OCI-LY1 (cell line): ENCODE data around the gene GPR179.

Experiments used
- H2AFZ ChIP-seq: fragments of 200-600 bp; sonication (generic), shearing (Covaris generic); 2 replicates; pipeline ENCODE4 v1.6.0; 2014; ENCODE audit warnings: antibody characterized with exemption, mild to moderate bottlenecking, low read length
- H3F3A ChIP-seq: fragments of 200-600 bp; sonication (generic), shearing (Covaris generic); 2 replicates; pipeline ENCODE4 v1.6.0; 2014; ENCODE audit warnings: mild to moderate bottlenecking, antibody characterized with exemption, low read length, moderate library complexity; ENCODE audit not compliant: insufficient read depth
- H3K27ac ChIP-seq: fragments of 200-600 bp; sonication (generic); 2 replicates; pipeline ENCODE4 v1.5.1; 2014; ENCODE audit warnings: low read length, mixed run types, mild to moderate bottlenecking, low read depth; ENCODE audit not compliant: poor library complexity, severe bottlenecking
- H3K27me3 ChIP-seq: fragments of 200-600 bp; sonication (generic); 2 replicates; pipeline ENCODE4 v1.6.0; 2014; ENCODE audit warnings: antibody characterized with exemption, mild to moderate bottlenecking, low read length, moderate library complexity; ENCODE audit not compliant: insufficient read depth
- H3K36me3 ChIP-seq: fragments of 200-600 bp; sonication (generic); 2 replicates; pipeline ENCODE4 v1.6.1; 2014; ENCODE audit warnings: mild to moderate bottlenecking, antibody characterized with exemption, low read length, moderate library complexity, mixed read lengths; ENCODE audit not compliant: insufficient read depth
- H3K4me1 ChIP-seq: fragments of 200-600 bp; sonication (generic); 2 replicates; pipeline ENCODE4 v1.5.1; 2014; ENCODE audit warnings: mild to moderate bottlenecking, low read length, moderate library complexity; ENCODE audit not compliant: insufficient read depth, severe bottlenecking
- H3K4me2 ChIP-seq: fragments of 200-600 bp; sonication (generic), shearing (Covaris generic); 2 replicates; pipeline ENCODE4 v1.6.1; 2014; ENCODE audit warnings: low read length
- H3K4me3 ChIP-seq: fragments of 200-600 bp; sonication (generic); 2 replicates; pipeline ENCODE4 v1.5.1; 2014; ENCODE audit warnings: low read length, low read depth, mild to moderate bottlenecking, mixed read lengths; ENCODE audit not compliant: poor library complexity, severe bottlenecking
- H3K79me2 ChIP-seq: fragments of 200-600 bp; shearing (Covaris generic); 2 replicates; pipeline ENCODE4 v1.6.1; 2016; ENCODE audit warnings: mixed run types, low read length, mixed read lengths; ENCODE audit not compliant: insufficient read depth
- H3K9ac ChIP-seq: fragments of 200-600 bp; sonication (generic), shearing (Covaris generic); 2 replicates; pipeline ENCODE4 v1.6.1; 2014; ENCODE audit warnings: mild to moderate bottlenecking, low read length, mixed read lengths
- H3K9me2 ChIP-seq: fragments of 200-600 bp; sonication (generic), shearing (Covaris generic); 2 replicates; pipeline ENCODE4 v1.6.1; 2014; ENCODE audit warnings: low read depth, mild to moderate bottlenecking, low read length, mixed read lengths
- H3K9me3 ChIP-seq: fragments of 200-600 bp; shearing (Covaris generic); 2 replicates; pipeline ENCODE4 v1.6.1; 2014; ENCODE audit warnings: low read length, mixed read lengths
- H4K20me1 ChIP-seq: fragments of 200-600 bp; sonication (generic), shearing (Covaris generic); 2 replicates; pipeline ENCODE4 v1.6.0; 2016; ENCODE audit warnings: mild to moderate bottlenecking, low read length; ENCODE audit not compliant: insufficient read depth
- EZH2 ChIP-seq: fragments of 200-600 bp; sonication (generic), shearing (Covaris generic); IDR thresholded peaks from 2 replicates; pipeline ENCODE4 v1.8.0; 2017; ENCODE audit warnings: borderline replicate concordance, mixed run types, mild to moderate bottlenecking, antibody characterized with exemption, low read length, moderate library complexity, mixed read lengths
- TF ChIP-seq, protein P1 (sequence below): fragments of 200-600 bp; sonication (generic), shearing (Covaris generic); IDR thresholded peaks from 2 replicates; pipeline ENCODE4 v1.5.1; 2017; ENCODE audit warnings: mild to moderate bottlenecking, antibody characterized with exemption, low read length, moderate library complexity, mixed read lengths

The GPR179 gene

GRCh38 chr17:38353668-38354067 is 9.9 kb upstream of the GPR179 start:
- Histone ChIP-seq H4K20me1 (no peaks in the 10 kb centered on the region), H3K9me3 (no peaks in the 10 kb centered on the region), H3K9ac (no peak overlapping the region), H3F3A (peaks cover 3% of the 10 kb centered on the region; the same call in 1 of the 2 replicates), H3K27me3 (no peaks in the 10 kb centered on the region), H3K36me3 (no peaks in the 10 kb centered on the region), H3K4me3 (no peak overlapping the region), H3K79me2 (no peaks in the 10 kb centered on the region), H2AFZ (no peak overlapping the region), H3K4me2 (peak overlapping the region; percentile 25; the same call in 1 of the 2 replicates), H3K9me2 (no peaks in the 10 kb centered on the region), H3K4me1 (peaks cover 33% of the 10 kb centered on the region), H3K27ac (no peak overlapping the region)
- TF ChIP-seq, protein P1, sequence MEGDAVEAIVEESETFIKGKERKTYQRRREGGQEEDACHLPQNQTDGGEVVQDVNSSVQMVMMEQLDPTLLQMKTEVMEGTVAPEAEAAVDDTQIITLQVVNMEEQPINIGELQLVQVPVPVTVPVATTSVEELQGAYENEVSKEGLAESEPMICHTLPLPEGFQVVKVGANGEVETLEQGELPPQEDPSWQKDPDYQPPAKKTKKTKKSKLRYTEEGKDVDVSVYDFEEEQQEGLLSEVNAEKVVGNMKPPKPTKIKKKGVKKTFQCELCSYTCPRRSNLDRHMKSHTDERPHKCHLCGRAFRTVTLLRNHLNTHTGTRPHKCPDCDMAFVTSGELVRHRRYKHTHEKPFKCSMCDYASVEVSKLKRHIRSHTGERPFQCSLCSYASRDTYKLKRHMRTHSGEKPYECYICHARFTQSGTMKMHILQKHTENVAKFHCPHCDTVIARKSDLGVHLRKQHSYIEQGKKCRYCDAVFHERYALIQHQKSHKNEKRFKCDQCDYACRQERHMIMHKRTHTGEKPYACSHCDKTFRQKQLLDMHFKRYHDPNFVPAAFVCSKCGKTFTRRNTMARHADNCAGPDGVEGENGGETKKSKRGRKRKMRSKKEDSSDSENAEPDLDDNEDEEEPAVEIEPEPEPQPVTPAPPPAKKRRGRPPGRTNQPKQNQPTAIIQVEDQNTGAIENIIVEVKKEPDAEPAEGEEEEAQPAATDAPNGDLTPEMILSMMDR: no peak
- TF ChIP-seq EZH2: no peak

DNA sequence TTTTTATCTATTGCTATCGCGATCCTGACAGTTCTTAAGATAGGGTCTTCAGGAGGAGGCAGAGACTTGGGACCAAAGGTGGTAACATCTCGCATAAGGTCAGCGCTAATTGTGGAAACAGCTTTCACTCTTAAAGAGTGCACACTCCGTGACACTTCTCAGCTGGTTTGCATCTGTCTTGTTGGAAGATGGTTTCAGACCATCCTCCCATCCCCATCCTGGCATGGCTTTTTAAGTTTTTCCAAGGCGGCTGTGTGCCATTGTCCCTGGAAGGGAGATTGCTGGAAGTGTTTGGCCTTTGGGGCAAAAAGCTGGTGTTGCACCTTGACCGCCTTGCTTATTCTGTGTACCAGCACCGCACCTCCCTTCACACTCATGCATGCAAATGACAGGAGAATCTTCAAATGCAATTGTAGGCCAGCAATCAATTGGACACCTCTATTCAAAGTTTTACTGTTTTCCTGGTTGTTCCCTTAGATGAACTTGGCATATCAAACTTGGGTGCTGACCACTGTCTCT is 9.4 kb upstream of the GPR179 start:
- Histone ChIP-seq H3K4me1 (peaks cover 33% of the 10 kb centered on the region), H4K20me1 (no peaks in the 10 kb centered on the region), H3K9me2 (no peaks in the 10 kb centered on the region), H3K4me2 (peak overlapping the region; percentile 98), H3F3A (peaks cover 3% of the 10 kb centered on the region; the same call in 1 of the 2 replicates), H3K4me3 (peak overlapping the region; percentile 87), H3K9ac (peak overlapping the region; percentile 84; the same call in 1 of the 2 replicates), H3K79me2 (no peaks in the 10 kb centered on the region), H3K27ac (no peak overlapping the region), H3K9me3 (no peaks in the 10 kb centered on the region), H3K27me3 (no peaks in the 10 kb centered on the region), H2AFZ (no peak overlapping the region), H3K36me3 (no peaks in the 10 kb centered on the region)
- TF ChIP-seq, protein P1: no peak
- TF ChIP-seq EZH2: no peak

- Histone ChIP-seq H3K27ac (no peak overlapping the region), H3K4me3 (peak overlapping the region; percentile 87), H3K9me3 (no peaks in the 10 kb centered on the region), H3K4me2 (peak overlapping the region; percentile 98), H3K36me3 (no peaks in the 10 kb centered on the region), H3K9me2 (no peaks in the 10 kb centered on the region), H3F3A (peaks cover 3% of the 10 kb centered on the region; the same call in 1 of the 2 replicates), H4K20me1 (no peaks in the 10 kb centered on the region), H2AFZ (no peak overlapping the region), H3K9ac (peak overlapping the region; percentile 84), H3K4me1 (peaks cover 33% of the 10 kb centered on the region), H3K79me2 (no peaks in the 10 kb centered on the region), H3K27me3 (no peaks in the 10 kb centered on the region)
- no peak for TF ChIP-seq EZH2
- TF ChIP-seq, protein P1: no peak
Measured at GRCh38 chr17:38352245-38353085, 8.7 kb upstream of the GPR179 start.
